ENCODE measurements around the gene ARHGAP21. TPM values are rescaled to one million over a fixed set of nuclear protein-coding genes. Genes with fewer than 3 reads are reported as not detected.

ARHGAP21 gene
- total RNA-seq, 4 donors from 2014 or later, result 25.9 to 43.4 (median 34.3) TPM

DNA sequence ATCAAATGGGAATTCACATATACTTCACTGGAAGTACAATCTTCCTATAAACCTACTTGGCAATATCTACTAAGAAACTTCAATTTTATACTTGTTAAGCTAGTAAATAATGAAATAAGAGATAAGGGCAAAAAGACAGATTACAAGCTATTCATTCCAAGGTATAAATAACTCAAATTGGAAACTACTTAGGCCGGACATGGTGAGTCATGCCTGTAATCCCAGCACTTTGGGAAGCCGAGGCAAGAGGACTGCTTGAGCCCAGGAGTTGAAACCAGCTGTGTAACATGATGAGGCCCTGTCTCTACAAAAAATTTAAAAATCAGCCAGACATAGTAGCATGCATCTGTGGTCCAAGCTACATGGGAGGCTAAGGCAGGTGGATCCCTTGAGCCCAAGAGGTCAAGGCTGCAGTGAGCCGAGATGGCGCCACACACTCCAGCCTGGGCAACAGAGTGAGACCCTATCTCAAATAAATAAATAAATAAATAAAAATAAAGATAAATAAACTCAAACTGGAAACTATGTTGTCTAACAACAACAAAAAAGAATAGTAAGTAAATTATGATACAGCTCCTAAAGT lies 37.6 kb downstream of the ARHGAP21 start:
- Histone ChIP-seq H3K4me3 (no peak overlapping the region), H3K27ac (no peak overlapping the region), H3K36me3 (no peaks in the 10 kb centered on the region), H3K27me3 (no peaks in the 10 kb centered on the region), H3K9me3 (no peaks in the 10 kb centered on the region), H3K4me1 (peaks cover 10% of the 10 kb centered on the region)
- 69% methylated on average over 4 of the region's 4 CpGs for WGBS
- no peak for DNase-seq (ENCODE audit: low spot score in 2 of 2)
- TF ChIP-seq EP300 (IDR thresholded peaks at IDR 0.05), result no peak
- TF ChIP-seq, protein P1, sequence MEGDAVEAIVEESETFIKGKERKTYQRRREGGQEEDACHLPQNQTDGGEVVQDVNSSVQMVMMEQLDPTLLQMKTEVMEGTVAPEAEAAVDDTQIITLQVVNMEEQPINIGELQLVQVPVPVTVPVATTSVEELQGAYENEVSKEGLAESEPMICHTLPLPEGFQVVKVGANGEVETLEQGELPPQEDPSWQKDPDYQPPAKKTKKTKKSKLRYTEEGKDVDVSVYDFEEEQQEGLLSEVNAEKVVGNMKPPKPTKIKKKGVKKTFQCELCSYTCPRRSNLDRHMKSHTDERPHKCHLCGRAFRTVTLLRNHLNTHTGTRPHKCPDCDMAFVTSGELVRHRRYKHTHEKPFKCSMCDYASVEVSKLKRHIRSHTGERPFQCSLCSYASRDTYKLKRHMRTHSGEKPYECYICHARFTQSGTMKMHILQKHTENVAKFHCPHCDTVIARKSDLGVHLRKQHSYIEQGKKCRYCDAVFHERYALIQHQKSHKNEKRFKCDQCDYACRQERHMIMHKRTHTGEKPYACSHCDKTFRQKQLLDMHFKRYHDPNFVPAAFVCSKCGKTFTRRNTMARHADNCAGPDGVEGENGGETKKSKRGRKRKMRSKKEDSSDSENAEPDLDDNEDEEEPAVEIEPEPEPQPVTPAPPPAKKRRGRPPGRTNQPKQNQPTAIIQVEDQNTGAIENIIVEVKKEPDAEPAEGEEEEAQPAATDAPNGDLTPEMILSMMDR (IDR thresholded peaks at IDR 0.05), result no peak
- no peak for TF ChIP-seq POLR2AphosphoS5 (IDR thresholded peaks at IDR 0.05)
- TF ChIP-seq POLR2A (IDR thresholded peaks at IDR 0.05), result no peak

DNA sequence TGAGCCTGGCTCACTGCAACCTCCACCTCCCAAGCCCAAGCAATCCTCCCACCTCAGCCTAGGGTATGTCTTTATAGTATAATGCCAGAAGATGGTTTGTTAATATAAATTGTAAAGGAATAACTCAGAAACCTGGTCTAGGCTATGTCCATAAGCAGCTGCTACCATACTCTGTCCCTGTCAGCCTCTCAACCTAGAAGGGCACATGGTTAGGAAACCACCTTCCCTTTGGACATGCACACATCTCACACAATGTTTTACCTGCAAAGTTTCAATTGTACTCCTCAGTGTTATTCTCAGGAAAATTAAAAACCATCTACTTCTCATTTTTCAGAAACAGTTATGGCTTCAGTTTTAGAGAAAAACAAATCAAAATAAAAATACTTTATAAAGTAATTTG lies 40.1 kb downstream of the ARHGAP21 start:
- peaks cover 14% of the 10 kb centered on the region for H3K4me1 ChIP-seq
- DNase-seq (ENCODE audit: low spot score in 2 of 2), result no peak
- TF ChIP-seq POLR2AphosphoS5 (IDR thresholded peaks at IDR 0.05) (no peak), EP300 (IDR thresholded peaks at IDR 0.05) (no peak), POLR2A (IDR thresholded peaks at IDR 0.05) (no peak)
- TF ChIP-seq, protein P1 (IDR thresholded peaks at IDR 0.05), result no peak
- no peak overlapping the region for H3K4me3 ChIP-seq
- no peaks in the 10 kb centered on the region for H3K27me3 ChIP-seq
- H3K9me3 ChIP-seq, result no peaks in the 10 kb centered on the region
- H3K27ac ChIP-seq, result no peak overlapping the region
- H3K36me3 ChIP-seq, result no peaks in the 10 kb centered on the region

DNA sequence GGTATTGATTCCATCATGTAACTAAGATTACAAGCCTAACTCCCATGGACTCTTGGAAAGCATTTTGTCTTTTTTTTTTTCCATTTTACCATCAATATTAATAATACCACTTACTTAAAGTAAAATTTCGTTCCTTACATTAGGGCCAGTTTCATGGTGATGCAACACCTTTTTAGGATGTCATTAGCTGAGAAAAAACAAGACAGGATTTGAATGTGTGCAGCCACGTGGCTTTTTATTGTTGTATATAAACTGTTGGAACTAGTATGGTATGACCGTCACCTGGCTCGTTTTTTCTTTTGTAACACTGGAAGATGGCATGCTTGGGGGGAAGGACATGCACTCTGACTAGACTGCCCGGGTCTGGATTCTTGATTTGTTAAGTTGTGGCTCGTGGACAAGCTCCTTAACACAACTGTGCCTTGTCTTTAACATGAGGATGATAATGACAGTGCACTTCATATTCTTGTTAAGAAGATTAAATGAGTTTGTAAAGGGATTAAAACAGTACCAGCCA lies 42.1 kb downstream of the ARHGAP21 start:
- no peak for DNase-seq (ENCODE audit: low spot score in 2 of 2)
- Histone ChIP-seq H3K4me1 (peaks cover 14% of the 10 kb centered on the region), H3K36me3 (no peaks in the 10 kb centered on the region), H3K27ac (no peak overlapping the region), H3K9me3 (no peaks in the 10 kb centered on the region), H3K27me3 (no peaks in the 10 kb centered on the region), H3K4me3 (no peak overlapping the region)
- 65% methylated on average over 6 of the region's 6 CpGs for WGBS
- no peak for TF ChIP-seq POLR2A (IDR thresholded peaks at IDR 0.05)
- TF ChIP-seq POLR2AphosphoS5 (IDR thresholded peaks at IDR 0.05), result no peak
- TF ChIP-seq EP300 (IDR thresholded peaks at IDR 0.05), result no peak
- TF ChIP-seq, protein P1 (IDR thresholded peaks at IDR 0.05), result no peak

- no peaks in the 10 kb centered on the region for H3K9me3 ChIP-seq
- peaks cover 14% of the 10 kb centered on the region for H3K4me1 ChIP-seq
- no peak for DNase-seq (ENCODE audit: low spot score in 2 of 2)
- H3K27me3 ChIP-seq, result no peaks in the 10 kb centered on the region
- H3K36me3 ChIP-seq, result no peaks in the 10 kb centered on the region
- TF ChIP-seq POLR2AphosphoS5 (IDR thresholded peaks at IDR 0.05), result no peak
- no peak for TF ChIP-seq EP300 (IDR thresholded peaks at IDR 0.05)
- no peak for TF ChIP-seq POLR2A (IDR thresholded peaks at IDR 0.05)
- TF ChIP-seq, protein P1 (IDR thresholded peaks at IDR 0.05), result no peak
- no peak overlapping the region for H3K27ac ChIP-seq
- no peak overlapping the region for H3K4me3 ChIP-seq
- WGBS, result 74% methylated on average over 3 of the region's 3 CpGs
Observed at GRCh38 chr10:24680647-24681524, 42.8 kb downstream of the ARHGAP21 start.

DNA sequence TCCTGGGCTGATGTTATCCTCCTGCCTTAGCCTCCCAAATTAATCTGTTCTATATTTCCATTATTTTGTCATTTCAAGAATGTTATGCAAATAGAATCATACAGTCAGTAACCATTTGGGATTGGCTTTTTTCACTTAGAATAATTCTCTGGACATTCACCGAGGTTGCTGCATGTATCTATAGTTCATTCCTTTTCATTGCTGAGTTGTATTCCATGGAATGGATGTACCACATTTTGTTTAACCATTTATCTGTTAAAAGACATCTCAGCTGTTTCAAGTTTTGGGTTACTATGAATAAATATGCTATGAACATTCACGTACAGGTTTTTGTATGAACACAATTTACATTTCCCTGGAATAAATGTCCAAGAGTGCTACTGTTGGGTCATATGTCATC lies 44.9 kb downstream of the ARHGAP21 start:
- whole genome bisulfite sequencing, result 97% methylated on average over 2 of the region's 2 CpGs
- no peak for DNase-seq (ENCODE audit: low spot score in 2 of 2)
- Histone ChIP-seq H3K4me1 (peaks cover 14% of the 10 kb centered on the region), H3K36me3 (no peaks in the 10 kb centered on the region), H3K27me3 (no peaks in the 10 kb centered on the region), H3K9me3 (no peaks in the 10 kb centered on the region), H3K27ac (no peak overlapping the region), H3K4me3 (no peak overlapping the region)
- TF ChIP-seq POLR2AphosphoS5 (IDR thresholded peaks at IDR 0.05) (no peak), EP300 (IDR thresholded peaks at IDR 0.05) (no peak), POLR2A (IDR thresholded peaks at IDR 0.05) (no peak)
- TF ChIP-seq, protein P1 (IDR thresholded peaks at IDR 0.05), result no peak
